HCT116 (cell line): ENCODE results near the gene HS6ST3.

Experiments
- CTCF ChIP-seq, 3 experiments: fragments of 200-600 bp in 1 of 3; sonication (generic) in 1 of 3; IDR thresholded peaks in 2 of 3; conservative IDR thresholded peaks in 1 of 3; 2 replicates each; pipeline ENCODE4 v1.5.1; 2012 to 2017; ENCODE audit warnings: low read depth in 2 of 3, low read length in 2 of 3, antibody characterized with exemption in 1 of 3, borderline replicate concordance in 1 of 3, control low read depth in 1 of 3, mild to moderate bottlenecking in 1 of 3, mixed read lengths in 1 of 3, mixed run types in 1 of 3, moderate library complexity in 1 of 3; ENCODE audit not compliant: insufficient read depth in 1 of 3
- MAX ChIP-seq: IDR thresholded peaks from 2 replicates; pipeline ENCODE4 v1.6.1; 2012
- POLR2A ChIP-seq: IDR thresholded peaks from 2 replicates; pipeline ENCODE4 v1.7.0; 2011; ENCODE audit warnings: borderline replicate concordance; ENCODE audit not compliant: insufficient read depth, insufficient read length; ENCODE audit errors: extremely low read depth
- POLR2AphosphoS5 ChIP-seq: IDR thresholded peaks from 2 replicates; pipeline ENCODE4 v1.6.1; 2011; ENCODE audit warnings: mild to moderate bottlenecking, low read depth, low read length, moderate library complexity
- SP1 ChIP-seq: IDR thresholded peaks from 2 replicates; pipeline ENCODE4 v1.6.1; 2012; ENCODE audit warnings: low read depth
- ZFX ChIP-seq: fragments of 450-650 bp; IDR thresholded peaks from 2 replicates; pipeline ENCODE4 v1.6.1; 2017

- TF ChIP-seq CTCF (IDR thresholded peaks at IDR 0.05 in 2 of 3, conservative IDR thresholded peaks at IDR 0.05 in 1 of 3; ENCODE audit: borderline replicate concordance in 1 of 3, insufficient read depth in 1 of 3, low read depth in 2 of 3, low read length in 2 of 3) (no peak), POLR2AphosphoS5 (no peak), MAX (no peak), POLR2A (no peak), SP1 (no peak), ZFX (no peak)
Observed at GRCh38 chr13:96248103-96248502, 158.2 kb downstream of the HS6ST3 start.
